Muscle layer of colon (tissue), 2 donors: ENCODE results near the gene OXSR1.
"Not testable (repeated sequence)": the region's sequence is repeated elsewhere in the genome, so short reads cannot be mapped to it uniquely, and the experiment has no call there.

ENCODE experiments used
- H3K27ac ChIP-seq: one replicate; pipeline ENCODE4 v1.7.0; 2013; ENCODE audit warnings: low read depth, mild to moderate bottlenecking, low read length, moderate library complexity
- H3K27me3 ChIP-seq, 2 donors: one replicate each; pipeline ENCODE4 v1.7.0; 2013; ENCODE audit warnings: low read length in 2 of 2, mild to moderate bottlenecking in 2 of 2; ENCODE audit not compliant: insufficient read depth in 2 of 2, control insufficient read depth in 1 of 2
- H3K36me3 ChIP-seq: one replicate; pipeline ENCODE4 v1.7.0; 2013; ENCODE audit warnings: mild to moderate bottlenecking, low read length; ENCODE audit not compliant: insufficient read depth
- H3K4me1 ChIP-seq: one replicate; pipeline ENCODE4 v1.7.0; 2013; ENCODE audit warnings: mild to moderate bottlenecking, low read length; ENCODE audit not compliant: insufficient read depth
- H3K4me3 ChIP-seq, 2 donors: one replicate each; pipeline ENCODE4 v1.7.0; 2013; ENCODE audit warnings: low read length in 2 of 2, low read depth in 1 of 2, mild to moderate bottlenecking in 1 of 2, moderate library complexity in 1 of 2
- H3K9ac ChIP-seq: one replicate; pipeline ENCODE4 v1.7.0; 2013; ENCODE audit warnings: low read length
- H3K9me3 ChIP-seq: one replicate; pipeline ENCODE4 v1.7.0; 2013; ENCODE audit warnings: mild to moderate bottlenecking, low read length
- donor health status: abdominal sarcoma.
- donor health status: Adenocarcinoma of cecum.

The OXSR1 gene

GRCh38 chr3:38150780-38151528 is 14.4 kb upstream of the OXSR1 start:
- Histone ChIP-seq H3K27me3 (no peaks in the 10 kb centered on the region), H3K4me1 (no peaks in the 10 kb centered on the region), H3K4me3 (no peak overlapping the region), H3K9me3 (no peaks in the 10 kb centered on the region), H3K36me3 (no peaks in the 10 kb centered on the region), H3K27ac (no peak overlapping the region), H3K9ac (no peak overlapping the region)

- no peak overlapping the region for H3K4me3 ChIP-seq
- no peaks in the 10 kb centered on the region for H3K4me1 ChIP-seq
- H3K9ac ChIP-seq = no peak overlapping the region
- no peaks in the 10 kb centered on the region for H3K36me3 ChIP-seq
- no peak overlapping the region for H3K27ac ChIP-seq
- H3K27me3 ChIP-seq = no peaks in the 10 kb centered on the region
- H3K9me3 ChIP-seq = no peaks in the 10 kb centered on the region
Measured at GRCh38 chr3:38151667-38152265, 13.6 kb upstream of the OXSR1 start.

- H3K9ac ChIP-seq = no peak overlapping the region
- no peaks in the 10 kb centered on the region for H3K36me3 ChIP-seq
- no peaks in the 10 kb centered on the region for H3K27me3 ChIP-seq
- no peaks in the 10 kb centered on the region for H3K9me3 ChIP-seq
- no peak overlapping the region for H3K4me3 ChIP-seq
- no peak overlapping the region for H3K27ac ChIP-seq
- no peaks in the 10 kb centered on the region for H3K4me1 ChIP-seq
Measured at GRCh38 chr3:38152609-38153008, 12.7 kb upstream of the OXSR1 start.

GRCh38 chr3:38153221-38153620 is 12.1 kb upstream of the OXSR1 start:
- no peaks in the 10 kb centered on the region for H3K9me3 ChIP-seq
- H3K27me3 ChIP-seq = no peaks in the 10 kb centered on the region
- no peak overlapping the region for H3K27ac ChIP-seq
- no peak overlapping the region for H3K9ac ChIP-seq
- no peak overlapping the region for H3K4me3 ChIP-seq
- H3K4me1 ChIP-seq = no peaks in the 10 kb centered on the region
- no peaks in the 10 kb centered on the region for H3K36me3 ChIP-seq

- Histone ChIP-seq H3K4me3 (no peak overlapping the region), H3K9ac (no peak overlapping the region), H3K9me3 (no peaks in the 10 kb centered on the region), H3K4me1 (no peaks in the 10 kb centered on the region), H3K36me3 (no peaks in the 10 kb centered on the region), H3K27me3 (no peaks in the 10 kb centered on the region), H3K27ac (no peak overlapping the region)
Measured at GRCh38 chr3:38154033-38154494, 11.3 kb upstream of the OXSR1 start.

- H3K27ac ChIP-seq = no peak overlapping the region
Measured at GRCh38 chr3:38154625-38155255, 10.6 kb upstream of the OXSR1 start.

GRCh38 chr3:38155825-38156224 is 9.5 kb upstream of the OXSR1 start:
- Histone ChIP-seq H3K4me3 (no peak overlapping the region), H3K27me3 (no peaks in the 10 kb centered on the region), H3K36me3 (no peaks in the 10 kb centered on the region), H3K4me1 (no peaks in the 10 kb centered on the region), H3K9ac (no peak overlapping the region), H3K9me3 (no peaks in the 10 kb centered on the region), H3K27ac (no peak overlapping the region)

More at GRCh38 chr3:38154625-38155255, 10.6 kb upstream of the OXSR1 start:
- no peak overlapping the region for H3K9ac ChIP-seq
- H3K36me3 ChIP-seq = no peaks in the 10 kb centered on the region
- H3K4me3 ChIP-seq = no peak overlapping the region
- H3K4me1 ChIP-seq = no peaks in the 10 kb centered on the region
- H3K27me3 ChIP-seq = no peaks in the 10 kb centered on the region
- no peaks in the 10 kb centered on the region for H3K9me3 ChIP-seq

- H3K27me3 ChIP-seq = no peaks in the 10 kb centered on the region
- H3K4me1 ChIP-seq = no peaks in the 10 kb centered on the region
- H3K27ac ChIP-seq = no peak overlapping the region
- no peak overlapping the region for H3K4me3 ChIP-seq
- H3K9me3 ChIP-seq = no peaks in the 10 kb centered on the region
- H3K9ac ChIP-seq = no peak overlapping the region
- no peaks in the 10 kb centered on the region for H3K36me3 ChIP-seq
Measured at GRCh38 chr3:38157117-38157516, 8.2 kb upstream of the OXSR1 start.

- H3K36me3 ChIP-seq = no peaks in the 10 kb centered on the region
- H3K4me3 ChIP-seq = no peak overlapping the region
- H3K27me3 ChIP-seq = no peaks in the 10 kb centered on the region
- no peak overlapping the region for H3K27ac ChIP-seq
- no peak overlapping the region for H3K9ac ChIP-seq
- no peaks in the 10 kb centered on the region for H3K9me3 ChIP-seq
- H3K4me1 ChIP-seq = no peaks in the 10 kb centered on the region
Measured at GRCh38 chr3:38157595-38157994, 7.7 kb upstream of the OXSR1 start.

- Histone ChIP-seq H3K27me3 (no peaks in the 10 kb centered on the region), H3K9ac (no peak overlapping the region), H3K9me3 (no peaks in the 10 kb centered on the region), H3K4me3 (no peak overlapping the region), H3K27ac (no peak overlapping the region), H3K4me1 (no peaks in the 10 kb centered on the region), H3K36me3 (no peaks in the 10 kb centered on the region)
Measured at GRCh38 chr3:38158472-38158871, 6.9 kb upstream of the OXSR1 start.

GRCh38 chr3:38160704-38161103 is 4.6 kb upstream of the OXSR1 start:
- not testable (repeated sequence) for H3K36me3 ChIP-seq, H3K9ac ChIP-seq, H3K27me3 ChIP-seq, H3K4me1 ChIP-seq, H3K9me3 ChIP-seq, H3K27ac ChIP-seq, H3K4me3 ChIP-seq
